Measurements from ENCODE around the gene SLC35F3.

DNA sequence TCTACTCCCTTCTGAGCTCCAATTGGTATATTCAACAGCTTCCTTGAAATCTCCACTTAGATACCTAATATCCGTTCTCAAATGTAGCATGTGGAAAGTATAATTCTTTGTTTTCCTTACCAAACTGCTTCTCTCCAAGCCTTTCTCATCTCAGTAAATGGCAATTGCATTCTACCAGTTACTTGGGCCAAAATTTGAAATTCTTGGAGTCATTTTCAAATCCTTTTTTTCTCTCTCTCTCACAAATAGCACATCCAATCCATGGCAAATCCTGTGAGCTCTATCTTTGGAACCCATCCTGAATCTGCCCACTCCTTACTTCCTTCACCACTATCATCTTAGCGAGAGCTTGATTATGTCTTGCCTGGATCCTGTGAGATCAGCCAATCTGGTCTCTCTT lies 39.3 kb upstream of the SLC35F3 start:
- TF ChIP-seq REST (IDR thresholded peaks at IDR 0.05) = no peak
- no peak for TF ChIP-seq TAF1 (conservative IDR thresholded peaks at IDR 0.05)
- no peak for TF ChIP-seq SP1 (IDR thresholded peaks at IDR 0.05)
- TF ChIP-seq CTCF (IDR thresholded peaks at IDR 0.05; ENCODE audit: low read depth, low read length, missing input control) = no peak
- no peak for TF ChIP-seq GABPA (IDR thresholded peaks at IDR 0.05 in 1 of 2, conservative IDR thresholded peaks at IDR 0.05 in 1 of 2)
- no peak for TF ChIP-seq RAD21 (IDR thresholded peaks at IDR 0.05)
- no peak for TF ChIP-seq YY1 (IDR thresholded peaks at IDR 0.05)
- TF ChIP-seq JUND (IDR thresholded peaks at IDR 0.05) = no peak
- no peak for TF ChIP-seq HNF4G (IDR thresholded peaks at IDR 0.05)
- TF ChIP-seq HNF4A (conservative IDR thresholded peaks at IDR 0.05) = no peak
- TF ChIP-seq, protein P1, sequence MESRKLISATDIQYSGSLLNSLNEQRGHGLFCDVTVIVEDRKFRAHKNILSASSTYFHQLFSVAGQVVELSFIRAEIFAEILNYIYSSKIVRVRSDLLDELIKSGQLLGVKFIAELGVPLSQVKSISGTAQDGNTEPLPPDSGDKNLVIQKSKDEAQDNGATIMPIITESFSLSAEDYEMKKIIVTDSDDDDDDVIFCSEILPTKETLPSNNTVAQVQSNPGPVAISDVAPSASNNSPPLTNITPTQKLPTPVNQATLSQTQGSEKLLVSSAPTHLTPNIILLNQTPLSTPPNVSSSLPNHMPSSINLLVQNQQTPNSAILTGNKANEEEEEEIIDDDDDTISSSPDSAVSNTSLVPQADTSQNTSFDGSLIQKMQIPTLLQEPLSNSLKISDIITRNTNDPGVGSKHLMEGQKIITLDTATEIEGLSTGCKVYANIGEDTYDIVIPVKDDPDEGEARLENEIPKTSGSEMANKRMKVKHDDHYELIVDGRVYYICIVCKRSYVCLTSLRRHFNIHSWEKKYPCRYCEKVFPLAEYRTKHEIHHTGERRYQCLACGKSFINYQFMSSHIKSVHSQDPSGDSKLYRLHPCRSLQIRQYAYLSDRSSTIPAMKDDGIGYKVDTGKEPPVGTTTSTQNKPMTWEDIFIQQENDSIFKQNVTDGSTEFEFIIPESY (IDR thresholded peaks at IDR 0.05) = no peak
- TF ChIP-seq ATF3 (IDR thresholded peaks at IDR 0.05) = no peak
- TF ChIP-seq, protein P2, sequence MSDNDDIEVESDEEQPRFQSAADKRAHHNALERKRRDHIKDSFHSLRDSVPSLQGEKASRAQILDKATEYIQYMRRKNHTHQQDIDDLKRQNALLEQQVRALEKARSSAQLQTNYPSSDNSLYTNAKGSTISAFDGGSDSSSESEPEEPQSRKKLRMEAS (IDR thresholded peaks at IDR 0.05) = no peak
- TF ChIP-seq RXRA (IDR thresholded peaks at IDR 0.05) = no peak
